ENCODE results near the gene TPST1. TPM values are rescaled to one million over a fixed set of nuclear protein-coding genes. Genes with fewer than 3 reads are reported as not detected.
"Not testable (repeated sequence)": the region's sequence is repeated elsewhere in the genome, so short reads cannot be mapped to it uniquely, and the experiment has no call there.

Gene TPST1
- 10 to 100 TPM; 24.5 to 60.4 (median 28.2) TPM for total RNA-seq

DNA sequence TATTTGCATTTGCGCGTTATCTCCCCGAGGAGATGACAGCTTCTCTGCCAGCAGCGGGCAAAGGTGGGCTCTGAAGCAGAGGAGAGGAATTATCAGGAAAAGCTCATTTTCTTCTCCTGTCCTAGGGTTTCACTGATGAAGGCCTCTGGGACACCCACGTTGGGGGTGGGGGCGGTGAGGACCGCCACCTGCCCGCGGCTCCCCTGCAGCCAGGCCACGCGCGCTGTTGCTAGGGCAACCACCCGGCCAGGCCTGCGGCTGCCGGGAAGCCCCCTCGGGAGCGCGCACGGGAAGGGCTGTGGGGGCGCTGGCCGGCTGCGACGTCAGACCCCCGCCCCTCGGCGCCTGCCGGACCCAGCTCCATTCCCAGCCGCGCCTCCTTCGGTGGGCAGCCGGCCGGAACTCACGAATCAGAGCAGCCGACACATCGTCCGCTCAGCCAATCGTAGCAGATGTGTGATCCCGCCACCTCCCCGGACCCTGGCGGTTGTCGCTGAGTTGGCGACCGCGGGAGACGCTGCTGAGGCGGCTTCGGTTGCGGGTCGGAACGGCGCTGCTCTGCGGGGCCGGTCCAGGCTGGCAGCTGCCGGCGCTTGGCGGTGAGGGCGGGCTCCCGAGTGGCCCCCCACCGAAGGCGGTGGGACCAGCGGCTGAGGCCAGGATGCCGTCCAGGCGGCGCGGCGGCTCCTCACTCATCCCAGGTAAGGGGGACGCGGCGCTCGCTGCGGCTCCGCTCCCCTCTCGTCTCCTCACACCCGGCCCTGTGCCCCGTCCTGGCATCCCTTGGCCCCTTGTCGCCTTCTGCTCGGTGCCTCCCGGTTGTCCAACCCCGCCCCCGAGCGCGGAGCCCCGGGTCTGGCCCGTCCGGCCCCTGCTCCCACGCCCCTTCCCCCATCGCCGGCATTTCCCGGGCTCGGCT is at the start of gene TPST1:
TSS of gene TPST1 (plus strand) at position 513 of the 919 bp plus-strand sequence. CDS start 35,092 bp downstream, outside the sequence.
- 0 to 1% methylated on average over 13 to 33 of the region's 90 CpGs for WGBS, 2 donors
- Histone ChIP-seq H3K27ac (peak within 1 kb of the TSS; percentile 70 to 80 (median 77)), H3K9me3 (no peaks in the 10 kb centered on the region), H3K4me1 (peaks cover 14 to 16% of the 10 kb centered on the region in 2 donors), H3K4me3 (replicated peaks in 1 of 3) (peak within 1 kb of the TSS; percentile 64 to 93 (median 83)), H3K27me3 (no peaks in the 10 kb centered on the region), H3K36me3 (no peaks in the 10 kb centered on the region)
- DNase-seq = peak; percentile 91 to 93
- TF ChIP-seq POLR2A (IDR thresholded peaks at IDR 0.05) = peak; percentile 24 to 92
- TF ChIP-seq, protein P1, sequence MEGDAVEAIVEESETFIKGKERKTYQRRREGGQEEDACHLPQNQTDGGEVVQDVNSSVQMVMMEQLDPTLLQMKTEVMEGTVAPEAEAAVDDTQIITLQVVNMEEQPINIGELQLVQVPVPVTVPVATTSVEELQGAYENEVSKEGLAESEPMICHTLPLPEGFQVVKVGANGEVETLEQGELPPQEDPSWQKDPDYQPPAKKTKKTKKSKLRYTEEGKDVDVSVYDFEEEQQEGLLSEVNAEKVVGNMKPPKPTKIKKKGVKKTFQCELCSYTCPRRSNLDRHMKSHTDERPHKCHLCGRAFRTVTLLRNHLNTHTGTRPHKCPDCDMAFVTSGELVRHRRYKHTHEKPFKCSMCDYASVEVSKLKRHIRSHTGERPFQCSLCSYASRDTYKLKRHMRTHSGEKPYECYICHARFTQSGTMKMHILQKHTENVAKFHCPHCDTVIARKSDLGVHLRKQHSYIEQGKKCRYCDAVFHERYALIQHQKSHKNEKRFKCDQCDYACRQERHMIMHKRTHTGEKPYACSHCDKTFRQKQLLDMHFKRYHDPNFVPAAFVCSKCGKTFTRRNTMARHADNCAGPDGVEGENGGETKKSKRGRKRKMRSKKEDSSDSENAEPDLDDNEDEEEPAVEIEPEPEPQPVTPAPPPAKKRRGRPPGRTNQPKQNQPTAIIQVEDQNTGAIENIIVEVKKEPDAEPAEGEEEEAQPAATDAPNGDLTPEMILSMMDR (IDR thresholded peaks at IDR 0.05) = peak in 5 of 6 experiments; percentile 34 to 82 (median 69)
- intact Hi-C loops (cut with DNase I) = loop anchor here (10.0 kb wide), 1 partner anchor 210 kb away; no protein-coding TSS in a partner anchor

DNA sequence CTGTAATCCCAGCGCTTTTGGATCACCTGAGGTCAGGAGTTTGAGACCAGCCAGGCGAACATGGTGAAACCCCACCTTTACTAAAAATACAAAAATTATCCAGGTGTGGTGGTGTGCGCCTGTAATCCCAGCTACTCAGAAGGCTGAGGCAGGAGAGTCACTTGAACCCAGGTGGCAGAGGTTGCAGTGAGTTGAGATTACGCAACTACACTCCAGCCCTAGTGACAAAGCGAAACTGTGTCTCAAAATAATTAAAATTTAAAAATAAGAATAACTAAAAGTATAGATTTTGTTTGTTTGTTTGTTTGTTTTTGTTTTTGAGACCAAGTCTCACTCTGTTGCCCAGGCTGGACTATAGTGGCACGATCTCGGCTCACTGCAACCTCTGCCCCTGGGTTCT is 49.1 kb upstream of the TPST1 start:
- H3K9me3 ChIP-seq; H3K27ac ChIP-seq; H3K27me3 ChIP-seq; H3K4me3 ChIP-seq (replicated peaks in 1 of 3); intact Hi-C loops (cut with DNase I); DNase-seq: not testable (repeated sequence)
- H3K36me3 ChIP-seq = peaks cover 0 to 22% of the 10 kb centered on the region in 2 donors
- 78 to 82% methylated on average over 7 of the region's 7 CpGs for WGBS, 2 donors
- H3K4me1 ChIP-seq = peaks cover 12 to 30% of the 10 kb centered on the region in 2 donors

DNA sequence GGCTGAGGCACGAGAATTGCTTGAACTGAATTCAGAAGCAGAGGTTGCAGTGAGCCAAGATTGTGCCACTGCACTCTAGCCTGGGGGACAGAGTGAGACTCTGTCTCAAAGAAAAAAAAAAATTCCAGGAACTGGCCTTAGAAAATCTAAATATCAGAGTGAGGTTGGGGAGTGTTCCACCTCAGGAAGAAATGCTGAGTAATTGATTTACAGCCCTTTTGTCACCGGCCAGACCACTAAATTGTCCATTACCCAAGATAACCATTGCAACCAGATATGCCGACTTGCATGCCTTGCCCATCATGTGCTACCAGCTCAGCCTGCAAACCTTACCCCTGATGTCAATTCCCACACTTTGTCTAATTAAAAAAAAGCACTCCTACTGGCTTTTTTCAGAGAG is 48.1 kb upstream of the TPST1 start:
- Histone ChIP-seq H3K4me3 (replicated peaks in 1 of 3) (no peak overlapping the region), H3K4me1 (peaks cover 4 to 19% of the 10 kb centered on the region in 2 donors), H3K27ac (no peak overlapping the region), H3K9me3 (no peaks in the 10 kb centered on the region), H3K27me3 (no peaks in the 10 kb centered on the region), H3K36me3 (peaks cover 0 to 22% of the 10 kb centered on the region in 2 donors)
- 90 to 98% methylated on average over 3 of the region's 3 CpGs for WGBS, 2 donors
- TF ChIP-seq, protein P1 (IDR thresholded peaks at IDR 0.05) = no peak
- TF ChIP-seq POLR2A (IDR thresholded peaks at IDR 0.05) = no peak
- intact Hi-C loops (cut with DNase I) = no loop called here
- DNase-seq = no peak

DNA sequence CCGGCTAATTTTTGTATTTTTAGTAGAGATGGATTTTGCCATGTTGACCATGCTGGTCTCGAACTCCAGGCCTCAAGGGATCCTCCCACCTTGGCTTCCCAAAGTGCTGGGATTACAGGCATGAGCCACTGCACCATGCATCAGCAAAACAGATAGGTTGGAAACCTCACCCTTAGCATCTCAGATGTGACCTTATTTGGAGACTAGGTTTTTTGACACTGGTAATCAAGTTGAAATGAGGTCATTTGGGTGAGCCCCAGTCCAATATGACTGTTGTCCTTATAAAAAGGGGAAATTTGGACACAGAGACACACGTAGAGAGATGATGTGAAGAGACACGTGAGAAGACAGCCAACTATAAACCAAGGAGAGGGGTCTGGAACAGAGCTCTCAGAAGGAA is 42.5 kb upstream of the TPST1 start:
- intact Hi-C loops (cut with DNase I) = loop anchor here (10.0 kb wide), 1 partner anchor 58 kb away; no protein-coding TSS in a partner anchor
- Histone ChIP-seq H3K27ac (no peak overlapping the region), H3K4me3 (replicated peaks in 1 of 3) (no peak overlapping the region), H3K4me1 (peaks cover 4 to 7% of the 10 kb centered on the region in 2 donors), H3K27me3 (no peaks in the 10 kb centered on the region), H3K9me3 (no peaks in the 10 kb centered on the region), H3K36me3 (peaks cover 0 to 3% of the 10 kb centered on the region in 2 donors)
- no peak for DNase-seq
- TF ChIP-seq, protein P1 (IDR thresholded peaks at IDR 0.05) = no peak
- no peak for TF ChIP-seq POLR2A (IDR thresholded peaks at IDR 0.05)
- 92 to 95% methylated on average over 4 of the region's 4 CpGs for WGBS, 2 donors

DNA sequence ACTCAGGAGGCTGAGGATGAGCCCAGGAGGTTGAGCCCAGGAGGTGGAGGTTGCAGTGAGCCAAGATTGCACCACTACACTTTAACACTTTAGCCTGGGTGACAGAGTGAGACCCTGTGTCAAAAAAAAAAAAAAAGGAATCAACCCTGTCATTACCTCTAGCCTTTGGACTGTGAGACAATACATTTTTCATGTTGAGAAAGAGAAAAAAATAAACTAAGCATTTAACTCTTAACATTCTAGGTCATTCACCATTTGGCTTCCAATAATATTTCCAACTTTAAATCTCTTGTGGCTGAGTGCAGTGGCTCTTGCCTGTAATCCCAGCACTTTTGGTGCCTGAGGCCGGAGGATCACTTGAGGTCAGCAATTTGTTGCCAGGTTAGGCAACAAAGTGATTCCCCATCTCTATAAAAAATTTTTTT is 41.9 kb upstream of the TPST1 start:
- intact Hi-C loops (cut with DNase I) = loop anchor here (10.0 kb wide), 1 partner anchor 58 kb away; no protein-coding TSS in a partner anchor
- no peak overlapping the region for H3K27ac ChIP-seq
- peaks cover 4 to 7% of the 10 kb centered on the region in 2 donors for H3K4me1 ChIP-seq
- H3K4me3 ChIP-seq (replicated peaks in 1 of 3) = no peak overlapping the region
- DNase-seq = no peak
- H3K36me3 ChIP-seq = peaks cover 0 to under 1% of the 10 kb centered on the region in 2 donors
- TF ChIP-seq POLR2A (IDR thresholded peaks at IDR 0.05) = no peak
- TF ChIP-seq, protein P1 (IDR thresholded peaks at IDR 0.05) = no peak
- no peaks in the 10 kb centered on the region for H3K9me3 ChIP-seq
- 90 to 91% methylated on average over 1 of the region's 1 CpG for WGBS, 2 donors
- H3K27me3 ChIP-seq = no peaks in the 10 kb centered on the region

Data from thyroid gland (tissue), 4 donors.